Endothelial cell of umbilical vein (primary cell): ENCODE results near the gene EBLN1. TPM values are rescaled to one million over a fixed set of nuclear protein-coding genes. Genes with fewer than 3 reads are reported as not detected.

ENCODE experiments used
- BruUV-seq: library from RNA; stranded (reverse); fragments of 400-500 nt; replicated peaks from 2 replicates; lab custom pipeline; 2021; lab: Mats Ljungman, UMichigan
- CTCF ChIA-PET: fragments of 300-600, 350-600 bp; sonication (Branson Sonifier 250); formaldehyde crosslinking; loops from one replicate; lab custom pipeline; 2021; ENCODE audit warnings: antibody characterized with exemption, inconsistent platforms; lab: Charles Lee
- POLR2A ChIA-PET: fragments of 300-600, 350-600 bp; sonication (Branson Sonifier 250); formaldehyde crosslinking; loops from one replicate; lab custom pipeline; 2021; ENCODE audit warnings: antibody characterized with exemption, inconsistent platforms; lab: Charles Lee
- DNase-seq: peaks from one replicate; pipeline ENCODE4 v3.0.0-alpha.2; 2011; ENCODE audit warnings: low read depth, low spot score
- FAIRE-seq: peaks from 2 replicates; lab custom pipeline; 2011; peaks lifted over from hg19 to GRCh38; lab: Jason Lieb, UNC
- H2AFZ ChIP-seq: 2 replicates; pipeline ENCODE4 v1.6.0; 2012; ENCODE audit warnings: low read depth, low read length, control low read depth, inconsistent platforms
- H3K27ac ChIP-seq: 2 replicates; pipeline ENCODE4 v1.5.1; 2011; ENCODE audit warnings: low read depth, mild to moderate bottlenecking, control low read depth, low read length, moderate library complexity; ENCODE audit not compliant: insufficient read depth
- H3K27me3 ChIP-seq, 2 experiments: 2 replicates each; pipeline versions ENCODE4 v1.6.0 to v1.6.1; 2011; ENCODE audit warnings: low read length in 2 of 2, mixed read lengths in 1 of 2; ENCODE audit not compliant: control insufficient read depth in 2 of 2, insufficient read depth in 2 of 2
- H3K36me3 ChIP-seq, 2 experiments: 2 replicates in 1 of 2; 3 replicates in 1 of 2; pipeline ENCODE4 v1.5.1; 2011; ENCODE audit warnings: low read length in 2 of 2, mild to moderate bottlenecking in 1 of 2, moderate library complexity in 1 of 2; ENCODE audit not compliant: control insufficient read depth in 2 of 2, insufficient read depth in 2 of 2; ENCODE audit errors: extremely low read depth in 1 of 2
- H3K4me1 ChIP-seq: 3 replicates; pipeline ENCODE4 v1.5.1; 2011; ENCODE audit warnings: mild to moderate bottlenecking, low read length; ENCODE audit not compliant: control insufficient read depth, insufficient read depth; ENCODE audit errors: extremely low read depth
- H3K4me2 ChIP-seq: 2 replicates; pipeline ENCODE4 v1.6.1; 2011; ENCODE audit warnings: low read length, control low read depth, mixed read lengths; ENCODE audit not compliant: insufficient read depth
- H3K4me3 ChIP-seq, 3 experiments: fragments of 200-600 bp in 1 of 3; sonication (generic), shearing (Covaris generic) in 1 of 3; replicated peaks in 1 of 3; 2 replicates each; pipeline ENCODE4 v1.5.1; 2011 to 2016; ENCODE audit warnings: control low read depth in 3 of 3, low read length in 3 of 3, mild to moderate bottlenecking in 2 of 3, inconsistent platforms in 1 of 3, low read depth in 1 of 3, moderate library complexity in 1 of 3; ENCODE audit not compliant: insufficient read depth in 1 of 3
- H3K79me2 ChIP-seq: 2 replicates; pipeline ENCODE4 v1.6.0; 2012; ENCODE audit warnings: low read length, inconsistent platforms; ENCODE audit not compliant: control insufficient read depth, insufficient read depth
- H3K9ac ChIP-seq: replicated peaks from 2 replicates; pipeline ENCODE3; 2011; ENCODE audit warnings: low read length, control low read depth; ENCODE audit not compliant: insufficient read depth; ENCODE audit errors: extremely low read depth
- H3K9me1 ChIP-seq: replicated peaks from 3 replicates; pipeline ENCODE4 v1.6.0; 2011; ENCODE audit warnings: mild to moderate bottlenecking, low read length; ENCODE audit not compliant: control insufficient read depth, insufficient read depth; ENCODE audit errors: extremely low read depth
- H3K9me3 ChIP-seq: replicated peaks from 2 replicates; pipeline ENCODE4 v1.5.1; 2012; ENCODE audit warnings: low read length, inconsistent platforms; ENCODE audit not compliant: control insufficient read depth, insufficient read depth
- H4K20me1 ChIP-seq: replicated peaks from 2 replicates; pipeline ENCODE3; 2011; ENCODE audit warnings: mild to moderate bottlenecking, low read length; ENCODE audit not compliant: control insufficient read depth, insufficient read depth; ENCODE audit errors: extremely low read depth
- EZH2 ChIP-seq: IDR thresholded peaks from 2 replicates; pipeline ENCODE4 v1.6.1; 2012; ENCODE audit warnings: borderline replicate concordance, low read depth, mild to moderate bottlenecking, moderate library complexity, low read length, inconsistent platforms; ENCODE audit not compliant: severe bottlenecking
- FOS ChIP-seq: IDR thresholded peaks from 2 replicates; pipeline ENCODE4 v1.6.1; 2011; ENCODE audit warnings: mild to moderate bottlenecking, low read length, moderate library complexity, borderline replicate concordance; ENCODE audit not compliant: insufficient read depth
- GATA2 ChIP-seq: IDR thresholded peaks from 2 replicates; pipeline ENCODE4 v1.7.0; 2011; ENCODE audit warnings: low read depth, mild to moderate bottlenecking, moderate library complexity, mixed read lengths, low read length; ENCODE audit not compliant: insufficient read length, insufficient read depth
- JUN ChIP-seq: IDR thresholded peaks from 2 replicates; pipeline ENCODE4 v1.6.1; 2011; ENCODE audit warnings: borderline replicate concordance, low read depth; ENCODE audit not compliant: insufficient read length, insufficient read depth
- MAX ChIP-seq: IDR thresholded peaks from 2 replicates; pipeline ENCODE4 v1.6.1; 2011; ENCODE audit not compliant: insufficient read depth, insufficient read length
- MYC ChIP-seq: IDR thresholded peaks from one replicate; pipeline ENCODE4 v1.6.1; 2011; ENCODE audit warnings: mild to moderate bottlenecking, low read depth, low read length
- POLR2A ChIP-seq: IDR thresholded peaks from 2 replicates; pipeline ENCODE4 v1.6.1; 2012; ENCODE audit warnings: low read depth, mild to moderate bottlenecking, control low read depth, low read length
- POLR2AphosphoS5 ChIP-seq: IDR thresholded peaks from 2 replicates; pipeline ENCODE4 v1.6.1; 2012; ENCODE audit warnings: low read depth, mild to moderate bottlenecking, control low read depth, low read length, moderate library complexity; ENCODE audit not compliant: insufficient read depth
- dilution Hi-C: fragments of 300-500 bp; cut with MboI; formaldehyde crosslinking; loops from one replicate; pipeline ENCODE4 v1.15.0; 2019; ENCODE audit warnings: low sequenced_read_pairs; ENCODE audit not compliant: extremely low pct_ligation_motif_present
- intact Hi-C: fragments of 100-400 bp; cut with micrococcal nuclease; formaldehyde crosslinking; loops from one replicate; pipeline ENCODE4 v1.10.0; 2022
- polyA plus RNA-seq, 4 experiments: library from polyadenylated mRNA; depleted of rRNA in 3 of 4; stranded (reverse) in 3 of 4; unstranded in 1 of 4; fragments of >200 nt; gene quantifications; 2 replicates each; pipeline versions ENCODE4 v1.2.1 to v1.2.3, GENCODE V29; 2011 to 2012; ENCODE audit warnings: missing spikeins in 1 of 4
- total RNA-seq: library from RNA; stranded (reverse); gene quantifications from 2 replicates; pipeline ENCODE4 v1.2.3, GENCODE V29; 2021
- TF ChIP-seq, protein P1 (sequence below), 2 donors: IDR thresholded peaks; 1 replicate in 1 of 2; 2 replicates in 1 of 2; pipeline ENCODE4 v1.5.1; 2011; ENCODE audit warnings: low read length in 2 of 2, mild to moderate bottlenecking in 2 of 2, moderate library complexity in 2 of 2, control low read depth in 1 of 2, inconsistent platforms in 1 of 2, low read depth in 1 of 2; ENCODE audit not compliant: insufficient read depth in 1 of 2; ENCODE audit errors: extremely low read depth in 1 of 2

The EBLN1 gene
- total and polyA plus RNA-seq, 2 donors (not counting 3 experiments of a cell fraction or from before 2014, with no cell fraction given), result not detected

- BruUV-seq, result no TSS peak
- no peaks in the 10 kb centered on the region for H3K9me1 ChIP-seq
- dilution Hi-C loops, result no loop called here
- no peaks in the 10 kb centered on the region for H3K79me2 ChIP-seq
- H3K27ac ChIP-seq, result no peak overlapping the region
- H3K4me1 ChIP-seq, result peaks cover 7% of the 10 kb centered on the region
- ChIA-PET CTCF (interaction anchor here (1.5 kb wide), 2 partner anchors 11 to 14 kb away, joined by 8 to 10 read pairs; no protein-coding TSS in a partner anchor), POLR2A (interaction anchor here (0.6 kb wide), 1 partner anchor 1201 kb away, joined by 6 read pairs; no protein-coding TSS in a partner anchor)
- TF ChIP-seq GATA2 (no peak), MAX (no peak), FOS (no peak), POLR2A (no peak), MYC (no peak), POLR2AphosphoS5 (no peak), EZH2 (no peak), JUN (no peak)
- TF ChIP-seq, protein P1, sequence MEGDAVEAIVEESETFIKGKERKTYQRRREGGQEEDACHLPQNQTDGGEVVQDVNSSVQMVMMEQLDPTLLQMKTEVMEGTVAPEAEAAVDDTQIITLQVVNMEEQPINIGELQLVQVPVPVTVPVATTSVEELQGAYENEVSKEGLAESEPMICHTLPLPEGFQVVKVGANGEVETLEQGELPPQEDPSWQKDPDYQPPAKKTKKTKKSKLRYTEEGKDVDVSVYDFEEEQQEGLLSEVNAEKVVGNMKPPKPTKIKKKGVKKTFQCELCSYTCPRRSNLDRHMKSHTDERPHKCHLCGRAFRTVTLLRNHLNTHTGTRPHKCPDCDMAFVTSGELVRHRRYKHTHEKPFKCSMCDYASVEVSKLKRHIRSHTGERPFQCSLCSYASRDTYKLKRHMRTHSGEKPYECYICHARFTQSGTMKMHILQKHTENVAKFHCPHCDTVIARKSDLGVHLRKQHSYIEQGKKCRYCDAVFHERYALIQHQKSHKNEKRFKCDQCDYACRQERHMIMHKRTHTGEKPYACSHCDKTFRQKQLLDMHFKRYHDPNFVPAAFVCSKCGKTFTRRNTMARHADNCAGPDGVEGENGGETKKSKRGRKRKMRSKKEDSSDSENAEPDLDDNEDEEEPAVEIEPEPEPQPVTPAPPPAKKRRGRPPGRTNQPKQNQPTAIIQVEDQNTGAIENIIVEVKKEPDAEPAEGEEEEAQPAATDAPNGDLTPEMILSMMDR (IDR thresholded peaks at IDR 0.05; ENCODE audit: extremely low read depth in 1 of 2, insufficient read depth in 1 of 2, low read depth in 1 of 2, low read length in 2 of 2), result no peak
- H3K9me3 ChIP-seq, result no peaks in the 10 kb centered on the region
- H3K4me3 ChIP-seq, result no peak overlapping the region
- no peak overlapping the region for H2AFZ ChIP-seq
- no peak overlapping the region for H3K4me2 ChIP-seq
- no peak overlapping the region for H3K9ac ChIP-seq
- DNase-seq (no peak), FAIRE-seq (no peak)
- intact Hi-C loops, result no loop called here
- no peaks in the 10 kb centered on the region for H4K20me1 ChIP-seq
- no peaks in the 10 kb centered on the region for H3K27me3 ChIP-seq
- H3K36me3 ChIP-seq, result no peaks in the 10 kb centered on the region
These were observed 27.0 kb upstream of the EBLN1 start for GRCh38 chr10:22244855-22245254.
